Measurements from ENCODE around the gene NPTX1. TPM values are rescaled to one million over a fixed set of nuclear protein-coding genes. Genes with fewer than 3 reads are reported as not detected.

The NPTX1 gene
- total and polyA plus RNA-seq, 7 donors: 0.25 to 1.3 (median 0.67) TPM

- intact Hi-C loops (cut with DNase I): no loop called here
- TF ChIP-seq CTCF (IDR thresholded peaks at IDR 0.05): no peak
- DNase-seq: no peak
- no peaks in the 10 kb centered on the region for H3K36me3 ChIP-seq (ENCODE audit: insufficient read depth in 1 of 2, low read depth in 1 of 2)
- no peak overlapping the region for H3K4me3 ChIP-seq
- H3K27ac ChIP-seq: no peak overlapping the region
- H3K4me1 ChIP-seq: peaks cover 15% of the 10 kb centered on the region
- WGBS, 3 donors: 89 to 96% (median 90%) methylated on average over 7 of the region's 7 CpGs
- ATAC-seq: no peak
- H3K9me3 ChIP-seq: no peaks in the 10 kb centered on the region
- peaks cover 0 to 73% (median 28%) of the 10 kb centered on the region in 3 donors for H3K27me3 ChIP-seq (ENCODE audit: insufficient read depth in 3 of 3, low read length in 2 of 3)
Observed at GRCh38 chr17:80480248-80480647, 3.8 kb upstream of the NPTX1 start.

GRCh38 chr17:80479246-80479566 is 2.8 kb upstream of the NPTX1 start:
- no peaks in the 10 kb centered on the region for H3K9me3 ChIP-seq
- no peak for TF ChIP-seq CTCF (IDR thresholded peaks at IDR 0.05)
- 61 to 71% (median 61%) methylated on average over 9 of the region's 9 CpGs for WGBS, 3 donors
- peaks cover 0 to 75% (median 33%) of the 10 kb centered on the region in 3 donors for H3K27me3 ChIP-seq (ENCODE audit: insufficient read depth in 3 of 3, low read length in 2 of 3)
- intact Hi-C loops (cut with DNase I): no loop called here
- ATAC-seq (no peak), DNase-seq (no peak)
- H3K4me3 ChIP-seq: no peak overlapping the region
- H3K27ac ChIP-seq: no peak overlapping the region
- H3K4me1 ChIP-seq: peaks cover 24% of the 10 kb centered on the region
- H3K36me3 ChIP-seq (ENCODE audit: insufficient read depth in 1 of 2, low read depth in 1 of 2): no peaks in the 10 kb centered on the region

GRCh38 chr17:80478487-80479245 is 2.3 kb upstream of the NPTX1 start:
- WGBS, 3 donors: 13 to 22% (median 14%) methylated on average over 41 to 51 of the region's 51 CpGs

GRCh38 chr17:80477647-80478478 is 1.5 kb upstream of the NPTX1 start:
- Histone ChIP-seq H3K36me3 (ENCODE audit: insufficient read depth in 1 of 2, low read depth in 1 of 2) (no peaks in the 10 kb centered on the region), H3K4me3 (peak overlapping the region; percentile 64), H3K9me3 (no peaks in the 10 kb centered on the region), H3K27me3 (ENCODE audit: insufficient read depth in 3 of 3, low read length in 2 of 3) (peaks cover 0 to 84% (median 35%) of the 10 kb centered on the region in 3 donors), H3K27ac (no peak overlapping the region), H3K4me1 (peaks cover 24% of the 10 kb centered on the region)
- peak in 1 of 2 donors; percentile 81 for DNase-seq
- TF ChIP-seq CTCF (IDR thresholded peaks at IDR 0.05): peak; percentile 48
- intact Hi-C loops (cut with DNase I): no loop called here
- peak; percentile 70 to 89 (median 84) for ATAC-seq
- WGBS, 3 donors: 2% methylated on average over 73 to 103 of the region's 103 CpGs

More at GRCh38 chr17:80478487-80479245, 2.3 kb upstream of the NPTX1 start:
- Histone ChIP-seq H3K36me3 (ENCODE audit: insufficient read depth in 1 of 2, low read depth in 1 of 2) (no peaks in the 10 kb centered on the region), H3K4me1 (peaks cover 24% of the 10 kb centered on the region), H3K4me3 (peak overlapping the region; percentile 64), H3K9me3 (no peaks in the 10 kb centered on the region), H3K27me3 (ENCODE audit: insufficient read depth in 3 of 3, low read length in 2 of 3) (peaks cover 0 to 77% (median 35%) of the 10 kb centered on the region in 3 donors), H3K27ac (no peak overlapping the region)
- intact Hi-C loops (cut with DNase I): no loop called here
- ATAC-seq: peak; percentile 36 to 47 (median 42)
- no peak for DNase-seq
- no peak for TF ChIP-seq CTCF (IDR thresholded peaks at IDR 0.05)

All from psoas muscle (tissue), 8 donors.